GM18502 (cell line): ENCODE data around the gene HOXA4.
A peak's percentile ranks its signal among the peaks of the same experiment; 100 is the strongest.

Experiments used
- ATAC-seq: cut with Tn5 transposase; IDR thresholded peaks from one replicate; pipeline ENCODE4 v1.9.1; 2021; ENCODE audit warnings: mild to moderate bottlenecking; ENCODE audit not compliant: unreplicated experiment, poor library complexity

Gene HOXA4

DNA sequence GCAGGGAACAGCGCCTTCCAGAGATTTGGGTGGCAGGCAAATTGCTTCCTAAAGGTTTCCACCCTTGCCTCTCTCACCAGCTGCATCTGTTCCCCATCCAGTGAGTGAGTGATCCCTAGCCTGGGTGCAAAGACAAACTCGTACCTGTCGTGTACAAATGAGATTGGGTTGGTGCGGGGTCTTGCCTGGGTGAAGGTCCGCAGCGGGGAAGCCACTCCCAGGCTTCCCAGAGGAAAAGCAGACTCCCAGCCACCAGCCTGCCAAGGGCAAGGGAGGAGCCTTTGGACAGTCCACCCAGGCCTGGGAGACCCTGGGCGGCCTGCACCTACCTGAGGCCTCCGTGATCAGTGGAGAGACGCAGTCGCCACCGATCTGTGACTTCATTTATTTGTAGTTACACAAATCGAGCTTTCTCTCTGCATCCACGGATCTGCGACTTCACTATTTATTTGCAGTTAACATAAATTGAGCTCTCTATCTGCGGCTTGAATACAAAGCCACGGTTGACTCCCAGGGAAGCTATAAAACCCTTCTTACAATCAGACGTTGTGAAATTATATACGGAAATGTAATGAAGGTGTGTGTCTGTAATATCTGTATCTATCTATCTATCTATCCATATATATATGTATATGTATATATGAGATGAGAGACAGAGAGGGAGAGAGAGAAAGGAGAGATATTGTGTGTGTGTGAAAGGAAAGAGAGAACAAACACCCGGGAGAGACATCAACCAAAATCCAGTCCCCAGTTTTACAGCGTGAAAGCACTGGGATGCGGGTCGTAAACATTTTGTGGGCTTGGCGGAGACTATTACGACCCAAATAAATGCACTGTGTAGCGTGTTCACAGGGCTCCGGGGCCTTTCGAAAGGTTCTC lies 28.9 kb upstream of the HOXA4 start:
- no peak for ATAC-seq

GRCh38 chr7:27158436-27159265 lies 28.1 kb upstream of the HOXA4 start:
- no peak for ATAC-seq

DNA sequence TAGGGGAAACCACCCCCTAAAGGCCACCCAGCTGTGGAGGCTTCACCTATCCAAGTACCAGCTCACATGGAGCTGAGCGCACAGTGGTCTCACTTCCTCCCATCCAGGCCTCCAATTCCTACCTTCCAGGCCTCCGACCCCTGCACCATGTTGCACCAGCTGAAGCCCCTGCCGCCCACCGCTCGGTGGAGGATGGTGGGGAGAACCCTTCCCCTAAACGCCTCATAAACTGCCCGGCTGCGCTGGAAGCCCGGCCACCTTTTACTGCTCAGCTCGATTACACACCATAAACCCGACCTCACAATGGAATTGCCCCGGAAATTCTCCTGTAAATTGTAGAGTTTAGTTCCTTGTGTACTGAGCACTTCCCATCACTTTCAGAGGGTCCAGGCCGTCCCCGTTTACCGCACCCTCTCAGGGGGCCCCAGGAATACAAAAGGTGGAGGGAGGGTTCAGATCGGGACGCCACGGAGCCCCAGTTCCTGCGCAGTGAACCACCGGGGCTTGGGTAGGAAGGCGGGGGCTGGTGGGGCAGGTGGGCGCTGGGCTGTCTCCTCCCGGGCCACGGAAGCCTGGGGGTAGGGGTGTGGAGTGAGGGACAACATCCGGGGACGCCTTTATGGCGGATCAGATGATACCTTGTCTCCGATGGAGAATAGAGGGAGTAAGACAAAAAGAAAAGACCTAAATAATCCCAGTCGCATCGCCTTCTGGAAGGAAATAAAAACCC lies 27.3 kb upstream of the HOXA4 start:
- ATAC-seq: no peak

DNA sequence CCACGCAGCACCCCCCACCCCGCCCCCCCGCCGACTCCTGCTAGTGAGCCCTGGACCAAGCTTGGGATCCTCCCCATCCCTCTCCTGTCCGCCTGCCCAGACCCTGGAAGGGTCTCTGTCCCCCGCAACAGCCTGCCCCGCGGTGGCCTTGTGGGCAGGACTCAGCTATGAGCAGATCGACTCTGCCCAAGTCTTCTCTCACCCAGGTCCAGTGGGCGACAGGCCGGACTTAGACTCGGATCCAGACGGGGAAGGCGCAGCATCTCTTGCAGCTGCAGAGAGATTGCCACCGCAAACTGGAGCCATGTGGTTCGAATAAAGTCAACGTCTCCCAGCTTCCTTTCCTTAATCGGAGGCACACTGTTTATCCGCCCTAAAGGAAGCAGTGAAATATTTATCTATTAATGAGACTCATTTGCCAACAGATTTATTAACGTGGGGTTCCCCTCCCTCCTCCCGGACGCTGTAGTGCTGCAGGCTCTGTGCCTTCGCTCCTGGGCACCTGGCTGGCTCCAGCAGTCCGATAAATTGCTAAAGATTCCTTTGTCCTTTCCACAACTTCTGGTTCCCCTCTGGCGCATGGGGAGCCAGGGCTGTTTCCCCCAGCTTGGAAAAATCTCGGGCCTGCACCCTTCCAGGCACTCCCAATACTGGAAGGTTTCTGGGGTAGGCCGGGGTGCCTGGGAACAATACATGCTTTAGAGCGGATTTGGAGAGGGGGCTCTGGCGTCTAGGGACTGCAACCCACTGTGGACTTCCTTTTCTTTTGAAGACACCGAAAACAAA lies 26.6 kb upstream of the HOXA4 start:
- ATAC-seq: no peak

- ATAC-seq: no peak
Observed at GRCh38 chr7:27156508-27156898, 25.9 kb upstream of the HOXA4 start, which contains the start of gene HOXA7. Gene HOXA7 (minus strand): TSS chr7:27156675. CDS start chr7:27156545, 130 bp downstream.

DNA sequence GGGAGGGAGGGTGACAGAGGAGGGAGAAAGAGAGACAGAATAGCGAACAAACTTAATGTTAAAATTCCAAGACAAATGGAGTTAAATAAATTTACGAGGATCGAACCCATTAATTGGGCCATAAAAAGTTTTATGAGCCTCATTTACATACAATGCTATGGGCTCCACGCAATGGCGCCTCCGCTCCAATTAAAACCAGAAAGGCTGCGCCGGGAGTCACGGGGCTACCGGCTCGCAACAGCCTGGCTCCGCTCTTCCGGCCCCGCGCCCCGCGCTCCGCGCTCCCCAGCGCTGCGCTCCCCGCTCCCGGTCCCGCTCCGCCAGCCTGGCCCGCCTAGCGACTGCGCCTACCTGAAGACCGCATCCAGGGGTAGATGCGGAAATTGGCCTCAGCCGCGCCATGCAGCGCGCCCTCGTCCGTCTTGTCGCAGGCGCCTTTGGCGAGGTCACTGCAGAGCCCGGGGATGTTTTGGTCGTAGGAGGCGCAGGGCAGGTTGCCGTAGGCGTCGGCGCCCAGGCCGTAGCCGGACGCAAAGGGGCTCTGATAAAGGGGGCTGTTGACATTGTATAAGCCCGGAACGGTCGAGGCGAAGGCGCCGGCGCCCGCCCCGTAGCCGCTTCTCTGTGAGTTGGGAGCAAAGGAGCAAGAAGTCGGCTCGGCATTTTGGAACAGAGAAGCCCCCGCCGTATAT lies 25.4 kb upstream of the HOXA4 start:
- no peak for ATAC-seq

DNA sequence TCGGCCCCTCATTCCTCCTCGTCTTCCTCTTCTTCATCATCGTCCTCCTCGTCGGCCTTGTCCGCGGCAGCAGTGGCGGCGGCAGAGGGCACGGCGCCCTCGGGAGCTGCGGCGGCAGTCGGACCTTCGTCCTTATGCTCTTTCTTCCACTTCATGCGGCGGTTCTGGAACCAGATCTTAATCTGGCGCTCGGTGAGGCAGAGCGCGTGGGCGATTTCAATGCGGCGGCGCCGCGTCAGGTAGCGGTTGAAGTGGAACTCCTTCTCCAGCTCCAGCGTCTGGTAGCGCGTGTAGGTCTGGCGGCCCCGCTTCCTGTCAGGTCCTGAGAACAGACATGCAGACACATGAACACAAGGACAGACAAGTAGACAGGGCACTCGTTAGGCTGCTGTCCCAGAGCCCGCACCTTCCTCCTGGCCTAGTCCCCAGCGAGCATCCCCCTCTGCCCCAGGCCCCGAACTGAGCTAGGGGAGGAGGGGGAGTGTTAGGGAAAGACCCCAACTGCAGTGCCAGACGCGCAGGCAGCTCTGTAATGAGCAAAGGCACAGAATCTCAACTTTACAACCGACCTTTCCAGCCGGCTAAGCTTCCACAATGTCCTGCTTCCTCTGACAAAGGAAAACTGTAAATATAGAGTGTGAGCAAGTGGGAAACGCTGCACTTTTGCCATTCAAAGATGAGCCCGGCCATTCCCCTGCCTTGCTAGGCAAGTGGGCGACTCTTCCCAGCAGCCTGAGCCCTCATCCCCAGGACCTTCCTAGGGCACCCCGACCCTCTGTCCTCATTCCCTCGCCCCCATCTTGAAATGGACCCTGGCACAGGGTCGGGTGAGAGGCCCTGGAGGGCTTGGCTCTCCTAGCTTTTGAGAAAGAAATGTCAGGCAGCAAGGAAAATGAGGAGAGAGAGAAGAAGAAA lies 24.6 kb upstream of the HOXA4 start:
- ATAC-seq: no peak

DNA sequence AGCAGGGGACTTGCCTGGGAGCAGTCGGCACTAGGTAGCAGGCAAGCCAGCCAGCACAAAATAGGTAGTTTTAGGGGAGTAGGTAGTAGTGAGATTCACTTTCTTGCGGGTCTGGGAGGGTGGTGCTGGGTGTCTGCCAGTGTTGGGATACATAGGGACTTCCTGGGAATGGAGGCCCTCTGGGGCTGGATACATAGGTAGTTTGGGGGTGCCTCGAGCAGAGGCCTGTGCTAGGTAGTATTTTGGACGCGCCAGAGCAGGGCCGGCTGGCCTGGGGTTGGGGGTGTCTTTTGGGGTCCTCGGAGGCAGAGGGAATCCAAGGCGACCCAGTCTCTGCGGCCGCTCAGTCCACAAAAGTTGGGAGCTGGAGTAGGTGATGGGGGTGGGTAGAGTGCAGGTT lies 23.8 kb upstream of the HOXA4 start:
- no peak for ATAC-seq

- no peak for ATAC-seq
Observed at GRCh38 chr7:27153526-27153925, 23.0 kb upstream of the HOXA4 start.

GRCh38 chr7:27152816-27153442 lies 22.4 kb upstream of the HOXA4 start:
- ATAC-seq: no peak

GRCh38 chr7:27151931-27152815 lies 21.6 kb upstream of the HOXA4 start, which contains the start of gene HOXA3:
Gene HOXA3 (minus strand): TSS chr7:27152583. CDS start chr7:27110640, 41,943 bp downstream.
- ATAC-seq: no peak

DNA sequence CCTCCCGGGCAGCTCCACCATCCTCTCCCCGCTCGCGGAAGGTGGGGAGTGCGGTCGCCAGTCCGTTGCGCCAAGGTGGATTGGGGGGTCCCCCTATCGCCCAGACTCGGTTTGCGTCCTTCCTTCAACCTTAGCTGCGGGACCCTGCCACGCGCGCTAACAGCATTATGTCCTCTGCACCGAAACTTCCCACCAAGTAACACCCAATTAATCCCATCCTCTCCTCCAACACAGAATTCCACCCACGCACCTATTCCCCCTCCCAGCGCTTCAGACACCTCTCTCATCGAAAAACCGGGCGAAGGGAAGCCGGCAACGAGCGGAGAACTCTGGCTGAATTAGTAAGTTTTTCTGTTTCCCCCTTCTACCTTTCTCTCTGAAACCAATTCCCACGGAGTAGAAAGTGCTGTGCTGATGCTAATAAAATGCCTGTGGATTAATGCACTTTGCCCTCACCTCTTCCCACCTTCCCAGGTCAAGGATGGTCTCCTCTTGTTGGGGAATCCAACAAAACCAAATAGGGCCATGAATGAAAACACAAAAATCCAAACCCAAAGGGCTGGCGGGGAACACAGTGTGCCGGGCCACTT lies 20.9 kb upstream of the HOXA4 start:
- ATAC-seq: no peak

GRCh38 chr7:27150568-27151340 lies 20.2 kb upstream of the HOXA4 start:
- peak; percentile 85 for ATAC-seq

DNA sequence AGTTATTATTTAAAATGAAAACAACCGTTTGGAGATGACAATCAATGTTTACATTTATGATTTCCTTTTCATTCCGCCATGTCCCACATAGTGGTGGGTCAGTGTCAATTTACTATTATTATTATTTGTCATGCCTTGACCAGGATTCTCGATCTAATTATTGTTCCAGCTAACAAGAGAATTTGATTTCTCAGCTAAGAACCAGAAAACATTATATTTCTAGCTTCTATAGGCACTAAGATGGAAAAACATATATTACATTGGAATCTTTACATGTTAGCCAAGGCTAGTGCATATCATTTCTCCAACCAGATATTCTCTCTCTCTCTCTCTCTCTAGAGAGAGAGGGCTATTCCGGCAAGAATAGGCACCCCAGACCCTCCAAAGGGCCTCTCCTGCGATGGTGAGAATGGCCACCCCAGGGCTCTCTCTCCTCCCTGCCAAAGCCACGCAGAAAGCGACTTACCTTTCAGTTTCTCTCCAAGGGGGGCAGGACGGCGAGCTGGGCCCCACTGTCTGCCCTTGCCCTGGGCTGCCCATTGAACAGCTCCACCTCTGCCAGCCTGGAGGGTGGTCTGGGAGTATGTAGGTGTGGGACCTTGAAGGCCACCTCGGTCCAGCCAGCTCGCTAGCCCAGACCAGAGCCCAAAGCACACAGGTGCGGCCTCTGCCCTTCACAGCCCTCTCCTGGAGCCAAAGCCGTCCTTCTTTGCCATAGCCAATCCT lies 19.4 kb upstream of the HOXA4 start:
- no peak for ATAC-seq
